ENCODE measurements around the gene TUBGCP6. TPM values are rescaled to one million over a fixed set of nuclear protein-coding genes. Genes with fewer than 3 reads are reported as not detected.
"Not testable (repeated sequence)": the region's sequence is repeated elsewhere in the genome, so short reads cannot be mapped to it uniquely, and the experiment has no call there.

Gene TUBGCP6
- total RNA-seq, 1 experiment from 2014 or later, result 40.2 TPM

DNA sequence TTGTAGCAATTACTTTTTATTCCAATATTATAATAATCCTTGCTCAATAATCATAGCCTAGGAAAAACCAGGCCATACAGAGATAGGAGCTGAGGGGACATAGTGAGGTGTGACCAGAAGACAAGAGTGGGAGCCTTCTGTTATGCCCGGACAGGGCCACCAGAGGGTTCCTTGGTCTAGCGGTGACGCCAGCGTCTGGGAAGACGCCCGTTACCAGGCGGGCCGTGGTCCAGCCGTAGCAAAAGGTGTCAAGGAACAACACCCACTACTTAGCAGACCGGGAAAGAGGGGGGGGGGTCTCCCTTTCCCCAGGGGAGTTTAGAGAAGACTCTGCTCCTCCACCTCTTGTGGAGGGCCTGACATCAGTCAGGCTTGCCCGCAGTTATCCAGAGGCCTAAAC lies 28.5 kb upstream of the TUBGCP6 start:
- not testable (repeated sequence) for H3K27me3 ChIP-seq; DNase-seq; H3K9me3 ChIP-seq (replicated peaks); H3K27ac ChIP-seq; H3K4me3 ChIP-seq
- peaks cover 17% of the 10 kb centered on the region for H3K4me1 ChIP-seq
- H3K36me3 ChIP-seq, result peaks cover 36% of the 10 kb centered on the region

DNA sequence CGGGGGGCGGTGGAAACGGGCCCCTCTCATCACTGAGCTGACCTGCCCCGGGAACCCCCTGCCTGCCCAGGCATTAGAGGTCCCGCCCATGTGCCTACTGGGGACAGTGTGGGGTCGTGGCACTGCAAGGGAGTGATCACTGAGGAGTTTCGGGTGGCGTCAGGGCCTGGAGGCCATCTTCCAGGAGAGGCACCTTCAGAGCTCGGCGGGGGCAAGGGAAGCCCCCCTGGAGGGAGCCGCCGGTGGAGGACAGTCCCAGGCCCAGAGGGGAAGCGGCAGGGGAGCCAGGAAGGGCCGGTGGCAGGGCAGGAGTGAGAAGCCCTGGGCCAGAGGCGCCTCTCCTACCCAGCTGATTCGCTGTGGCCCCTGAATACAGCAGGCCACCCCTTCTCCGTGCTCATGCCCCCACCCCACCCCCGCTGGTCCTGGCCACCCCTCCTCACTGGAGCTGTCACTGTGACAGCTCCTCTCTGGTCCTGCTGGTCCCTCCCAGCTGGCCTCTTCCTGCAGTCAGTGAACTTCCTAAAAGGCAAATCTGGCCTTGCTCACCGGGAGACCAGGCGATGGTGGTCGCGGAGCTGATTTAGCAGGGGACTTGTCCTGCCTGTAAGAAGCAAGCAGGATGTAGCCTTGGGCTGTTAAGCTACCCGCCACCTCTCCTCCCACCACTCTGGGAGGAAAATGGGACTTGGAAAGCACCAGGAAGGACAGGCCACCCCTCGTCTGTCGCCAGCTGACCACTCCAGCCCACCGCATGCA lies 27.4 kb upstream of the TUBGCP6 start:
- Histone ChIP-seq H3K27me3 (no peaks in the 10 kb centered on the region), H3K9me3 (replicated peaks) (no peaks in the 10 kb centered on the region), H3K4me3 (no peak overlapping the region), H3K4me1 (peaks cover 17% of the 10 kb centered on the region), H3K27ac (no peak overlapping the region), H3K36me3 (peaks cover 25% of the 10 kb centered on the region)
- peak; percentile 61 to 67 for DNase-seq

DNA sequence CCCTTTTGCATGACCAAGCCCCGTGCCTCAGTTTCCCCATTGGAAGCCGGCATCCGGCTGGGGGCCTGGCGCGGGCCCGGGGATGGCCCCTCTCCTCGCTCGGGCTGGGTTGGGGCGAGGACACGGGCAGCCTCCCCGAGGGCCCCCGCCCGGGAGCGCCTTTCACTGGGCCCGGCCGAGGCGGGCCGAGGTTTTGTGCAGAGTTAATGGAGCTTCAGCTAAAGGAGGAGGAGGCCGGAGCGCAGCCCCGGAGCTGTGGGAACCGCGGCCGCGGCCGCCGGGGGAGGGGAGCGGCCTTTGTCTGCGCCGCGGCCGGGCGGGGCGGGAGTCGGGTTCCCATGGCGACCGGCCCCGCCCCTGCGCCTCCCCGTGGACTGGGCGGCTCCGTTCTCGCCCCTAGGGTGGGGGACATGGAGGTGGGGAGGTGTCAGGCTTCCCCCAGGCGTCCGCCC lies 26.7 kb upstream of the TUBGCP6 start:
- peaks cover 18% of the 10 kb centered on the region for H3K36me3 ChIP-seq
- peak; percentile 90 to 91 for DNase-seq
- H3K4me1 ChIP-seq, result peaks cover 17% of the 10 kb centered on the region
- no peak overlapping the region for H3K27ac ChIP-seq
- H3K9me3 ChIP-seq (replicated peaks), result no peaks in the 10 kb centered on the region
- H3K27me3 ChIP-seq, result no peaks in the 10 kb centered on the region
- H3K4me3 ChIP-seq, result peak overlapping the region; percentile 22

DNA sequence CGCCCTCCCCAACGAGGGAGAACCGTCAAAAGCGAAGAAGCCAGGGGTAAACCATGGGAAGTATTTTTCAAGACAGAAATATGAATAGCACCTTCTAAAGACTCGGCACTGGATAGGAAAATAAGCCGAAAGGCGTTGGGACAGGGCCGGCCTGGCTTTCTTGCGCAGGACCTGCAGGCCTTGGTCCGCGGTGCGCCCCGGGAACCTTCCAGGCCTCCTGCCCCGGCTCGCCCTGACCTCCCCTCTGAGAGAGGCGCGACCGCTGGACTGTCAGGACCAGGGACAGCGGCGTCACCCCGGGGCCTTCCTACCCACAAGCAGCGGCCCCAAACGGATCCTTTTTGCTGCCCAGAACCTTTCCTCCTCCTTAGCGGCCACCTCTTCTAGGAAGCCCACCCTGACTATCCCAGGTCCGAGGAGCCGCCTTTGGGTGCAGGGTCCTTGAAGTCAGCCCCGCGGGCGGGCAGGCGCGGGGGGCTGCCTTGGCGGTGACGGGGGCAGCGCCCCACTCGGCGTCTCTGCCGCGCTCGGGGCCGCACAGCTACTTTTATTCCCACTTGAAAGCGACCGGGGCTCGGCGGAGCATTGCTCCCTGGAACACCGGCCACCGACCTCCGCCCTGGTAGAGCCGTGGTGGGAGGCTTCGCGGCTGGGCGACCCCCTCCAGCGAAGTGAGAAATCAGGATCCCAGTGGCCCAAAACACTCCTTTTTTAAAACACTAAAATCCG lies 26.0 kb upstream of the TUBGCP6 start:
- H3K27me3 ChIP-seq, result no peaks in the 10 kb centered on the region
- H3K36me3 ChIP-seq, result peaks cover 13% of the 10 kb centered on the region
- H3K4me3 ChIP-seq, result peak overlapping the region; percentile 52
- peaks cover 17% of the 10 kb centered on the region for H3K4me1 ChIP-seq
- DNase-seq, result peak; percentile 88 to 89
- H3K9me3 ChIP-seq (replicated peaks), result no peaks in the 10 kb centered on the region
- H3K27ac ChIP-seq, result no peak overlapping the region

DNA sequence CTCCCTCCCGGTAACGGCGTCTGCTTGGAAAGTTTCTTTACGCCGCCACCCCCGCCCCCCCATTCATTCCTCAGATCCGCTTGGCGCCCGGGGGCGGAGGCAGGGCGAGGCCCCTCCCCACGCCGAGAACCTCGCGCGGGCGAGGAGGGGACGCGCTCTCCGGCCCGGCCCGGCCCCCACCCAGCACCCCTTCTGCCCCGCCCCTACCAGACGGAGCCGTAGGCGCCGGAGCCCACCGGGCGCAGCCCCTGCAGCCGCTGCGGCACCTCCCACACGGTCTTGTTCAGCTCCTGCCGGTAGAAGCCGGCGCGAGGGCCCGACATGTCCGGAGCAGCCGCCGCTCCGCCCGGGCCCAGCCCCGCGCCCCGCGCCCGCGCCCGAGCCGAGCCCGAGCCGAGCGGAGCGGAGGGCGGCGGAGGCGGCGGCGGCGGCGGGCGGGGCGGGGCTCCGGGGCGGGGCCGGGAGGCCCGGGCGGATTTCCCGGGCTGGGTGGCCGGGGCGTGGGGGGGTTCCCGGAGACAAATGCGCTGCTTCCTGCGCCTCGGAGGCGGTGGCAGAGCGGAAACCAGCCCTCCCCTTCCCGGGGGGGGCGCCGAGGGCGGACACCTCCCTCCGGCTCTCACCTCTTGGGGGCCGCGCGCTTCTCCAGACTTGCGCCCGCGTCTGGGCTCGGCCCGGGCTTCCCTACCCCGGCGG lies 25.3 kb upstream of the TUBGCP6 start, which contains the start of gene MAPK11:
TSS of gene MAPK11 (minus strand) at position 411 of the 696 bp plus-strand sequence. CDS start at position 323, 88 bp downstream.
- peak; percentile 66 to 71 for DNase-seq
- H3K36me3 ChIP-seq, result peaks cover 6% of the 10 kb centered on the region
- H3K27me3 ChIP-seq, result no peaks in the 10 kb centered on the region
- no peak within 1 kb of the TSS for H3K27ac ChIP-seq
- peaks cover 17% of the 10 kb centered on the region for H3K4me1 ChIP-seq
- no peaks in the 10 kb centered on the region for H3K9me3 ChIP-seq (replicated peaks)
- H3K4me3 ChIP-seq, result peak within 1 kb of the TSS; percentile 52

DNA sequence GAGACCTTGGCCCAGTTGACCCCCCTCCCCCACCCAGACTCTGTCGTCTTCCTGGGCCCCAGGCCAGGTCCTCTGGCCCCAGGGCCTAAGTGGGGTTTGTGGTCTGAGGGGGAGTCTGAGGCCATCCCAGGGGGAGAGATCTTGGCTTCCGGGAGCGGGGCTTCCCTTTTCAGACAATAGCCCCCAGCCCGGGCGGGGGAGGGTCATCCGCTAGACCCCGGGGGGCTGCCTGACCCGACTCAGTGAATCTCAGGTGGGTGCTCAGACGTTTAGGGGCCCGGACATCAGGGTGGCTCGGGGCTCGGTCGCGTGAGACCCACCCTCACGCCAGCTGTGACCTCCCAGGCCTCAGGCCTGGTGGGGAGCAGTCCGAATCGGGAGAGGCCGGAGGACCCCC lies 24.7 kb upstream of the TUBGCP6 start:
- Histone ChIP-seq H3K9me3 (replicated peaks) (no peaks in the 10 kb centered on the region), H3K4me1 (peaks cover 17% of the 10 kb centered on the region), H3K27ac (no peak overlapping the region), H3K36me3 (0 out of 2 replicates have a peak, but pooled peaks cover 3% of the 10 kb centered on the region), H3K27me3 (no peaks in the 10 kb centered on the region), H3K4me3 (peak overlapping the region; percentile 52)
- peak; percentile 45 to 60 for DNase-seq

DNA sequence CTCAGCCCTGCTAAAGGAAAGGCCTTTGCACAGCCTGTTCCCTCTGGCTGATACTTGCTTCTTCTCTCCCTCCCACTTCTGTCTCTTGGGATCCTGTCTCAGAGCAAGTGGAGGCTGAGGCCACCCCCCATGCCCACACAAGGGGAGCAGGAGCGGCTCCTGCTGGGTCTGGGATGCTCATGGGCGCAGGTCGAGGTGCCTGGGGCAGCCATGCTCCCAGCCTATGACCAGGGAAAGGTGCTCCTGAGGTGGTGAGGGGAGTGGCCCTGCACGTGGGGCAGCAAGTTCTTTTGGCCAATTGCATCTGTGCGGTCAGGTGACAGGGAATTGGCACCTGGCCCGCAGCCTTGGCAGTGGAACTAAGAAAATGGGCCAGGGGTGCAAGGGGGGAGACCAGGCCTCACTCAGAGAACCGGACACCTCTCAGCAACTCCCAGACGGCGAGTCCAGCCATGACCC lies 23.9 kb upstream of the TUBGCP6 start:
- Histone ChIP-seq H3K4me1 (peaks cover 17% of the 10 kb centered on the region), H3K27ac (no peak overlapping the region), H3K27me3 (no peaks in the 10 kb centered on the region), H3K36me3 (no peaks in the 10 kb centered on the region), H3K9me3 (replicated peaks) (no peaks in the 10 kb centered on the region), H3K4me3 (no peak overlapping the region)
- DNase-seq, result no peak

DNA sequence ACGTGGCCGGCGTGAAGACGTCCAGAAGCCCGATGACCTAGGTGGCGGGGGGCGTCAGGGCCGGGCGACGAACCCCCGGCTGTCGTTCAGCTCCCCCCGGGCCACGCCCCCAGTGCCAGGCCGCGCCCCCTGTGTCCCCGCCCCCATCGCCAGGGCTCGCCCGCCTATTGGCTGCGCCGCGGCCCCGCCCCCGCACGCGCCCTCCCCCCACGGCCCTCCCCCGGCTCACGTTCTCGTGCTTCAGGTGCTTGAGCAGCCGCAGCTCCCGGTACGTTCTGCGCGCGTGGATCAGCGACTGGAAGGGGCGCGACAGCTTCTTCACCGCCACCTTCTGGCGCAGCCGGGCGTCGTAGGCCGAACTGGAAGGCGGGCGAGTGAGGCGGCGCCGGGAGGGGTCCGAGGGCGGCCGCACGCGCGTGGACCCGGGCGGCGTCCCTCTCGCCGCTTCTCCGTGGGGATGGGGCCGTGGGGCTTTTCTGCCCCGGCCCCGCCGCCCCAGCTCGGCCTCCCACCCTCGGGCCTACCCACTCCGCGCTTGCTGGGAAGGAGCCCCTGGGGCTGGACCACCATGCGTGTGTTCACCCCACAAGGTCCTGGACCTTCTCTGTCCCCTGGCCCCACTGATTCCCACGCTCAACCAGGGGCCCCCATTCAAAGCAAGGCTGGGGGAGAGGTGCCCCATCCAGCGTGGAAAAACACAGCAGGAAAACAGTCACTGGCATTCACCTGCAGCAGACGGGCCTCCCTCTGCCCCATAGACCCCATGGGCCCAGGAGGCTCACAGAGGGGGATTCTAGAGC lies 23.0 kb upstream of the TUBGCP6 start:
- Histone ChIP-seq H3K4me3 (no peak overlapping the region), H3K4me1 (peaks cover 25% of the 10 kb centered on the region), H3K9me3 (replicated peaks) (no peaks in the 10 kb centered on the region), H3K27me3 (no peaks in the 10 kb centered on the region), H3K27ac (no peak overlapping the region), H3K36me3 (no peaks in the 10 kb centered on the region)
- no peak for DNase-seq

DNA sequence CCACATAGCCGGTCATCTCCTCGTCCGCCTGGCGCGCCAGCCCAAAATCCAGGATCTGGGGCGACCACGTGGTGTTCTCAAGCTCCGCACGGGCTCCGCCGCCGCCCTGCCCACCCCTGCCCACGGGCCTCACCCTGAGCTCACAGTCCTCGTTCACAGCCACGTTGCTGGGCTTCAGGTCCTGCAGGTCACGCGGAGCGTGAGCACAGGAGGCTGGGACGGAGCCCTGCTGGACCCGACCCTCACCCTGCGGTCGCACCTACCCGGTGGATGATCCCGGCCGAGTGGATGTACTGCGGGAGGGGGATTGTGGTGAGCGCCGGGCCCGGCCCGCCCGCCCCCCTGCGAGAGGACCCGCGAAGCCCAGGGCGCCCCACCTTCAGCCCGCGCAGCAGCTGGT lies 22.2 kb upstream of the TUBGCP6 start:
- H3K4me1 ChIP-seq, result peaks cover 30% of the 10 kb centered on the region
- DNase-seq, result no peak
- no peak overlapping the region for H3K4me3 ChIP-seq
- no peak overlapping the region for H3K27ac ChIP-seq
- H3K36me3 ChIP-seq, result no peaks in the 10 kb centered on the region
- H3K27me3 ChIP-seq, result no peaks in the 10 kb centered on the region
- H3K9me3 ChIP-seq (replicated peaks), result no peaks in the 10 kb centered on the region

DNA sequence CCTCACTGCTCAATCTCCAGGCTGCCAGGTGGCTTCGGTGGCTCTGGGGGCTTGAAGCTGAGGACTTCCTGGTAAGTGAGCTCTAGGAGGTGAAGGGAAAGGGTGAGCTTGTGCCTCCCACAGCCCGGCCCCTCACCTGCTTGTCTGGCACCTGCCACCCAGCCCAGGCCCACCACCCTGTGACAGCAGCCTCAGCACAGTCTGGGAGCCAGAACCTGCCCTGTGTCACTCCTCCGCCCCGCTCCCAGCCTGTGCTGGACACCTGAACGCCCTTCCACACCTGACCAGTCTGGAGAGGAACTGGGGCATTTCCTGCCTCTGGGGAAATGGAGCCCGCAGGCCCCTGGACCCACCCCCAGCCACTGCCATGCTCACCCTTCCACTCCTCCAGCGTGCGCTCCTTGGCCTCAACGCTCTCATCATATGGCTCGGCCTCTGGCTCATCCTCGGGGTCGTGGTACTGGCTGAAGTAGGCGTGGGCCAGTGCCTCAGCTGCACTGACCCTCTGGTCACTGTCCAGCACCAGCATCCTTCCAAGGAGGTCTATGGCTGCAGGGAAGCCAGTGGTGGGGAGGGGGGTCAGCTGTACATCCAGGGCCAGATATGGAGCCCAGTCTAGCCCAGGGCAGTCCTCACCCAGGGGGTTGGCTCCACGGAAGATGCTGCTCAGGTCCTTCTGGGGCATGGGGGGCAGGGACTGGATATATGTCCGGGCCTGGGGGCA lies 20.3 kb upstream of the TUBGCP6 start:
- H3K9me3 ChIP-seq (replicated peaks), result no peaks in the 10 kb centered on the region
- H3K27ac ChIP-seq, result no peak overlapping the region
- H3K4me3 ChIP-seq, result no peak overlapping the region
- no peaks in the 10 kb centered on the region for H3K36me3 ChIP-seq
- peaks cover 23% of the 10 kb centered on the region for H3K4me1 ChIP-seq
- no peaks in the 10 kb centered on the region for H3K27me3 ChIP-seq
- no peak for DNase-seq

DNA sequence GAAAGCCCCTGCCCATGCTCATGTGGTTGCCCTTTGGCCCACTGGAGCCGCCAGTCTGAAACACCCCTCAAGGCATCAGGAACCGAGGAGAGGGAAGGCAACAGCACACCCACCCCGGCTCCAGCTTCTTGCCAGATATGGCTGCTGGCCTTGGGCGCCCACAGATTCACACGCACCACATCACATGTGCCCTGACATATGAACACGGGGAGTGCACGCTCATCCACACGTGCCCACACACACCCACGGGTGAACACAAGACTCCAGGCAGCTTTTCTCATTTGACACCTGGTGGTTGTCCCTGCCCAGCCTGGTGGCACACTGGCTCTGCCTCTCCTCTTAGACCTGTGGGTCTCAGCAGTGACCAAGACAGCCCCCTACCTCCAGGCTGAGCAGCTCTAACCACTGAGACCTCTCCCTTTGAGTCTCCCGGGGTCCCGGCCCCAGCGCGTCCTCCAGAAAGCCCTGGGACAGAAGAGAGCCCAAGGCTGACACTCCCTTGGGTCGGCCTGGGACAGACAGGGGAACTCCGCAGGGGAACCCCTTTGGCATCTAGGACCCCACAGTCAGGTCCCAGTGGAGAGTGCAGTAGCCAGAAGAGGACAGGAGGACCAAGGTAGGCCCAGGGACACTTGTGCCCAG lies 19.4 kb upstream of the TUBGCP6 start:
- H3K27me3 ChIP-seq, result no peaks in the 10 kb centered on the region
- H3K4me1 ChIP-seq, result peaks cover 18% of the 10 kb centered on the region

DNA sequence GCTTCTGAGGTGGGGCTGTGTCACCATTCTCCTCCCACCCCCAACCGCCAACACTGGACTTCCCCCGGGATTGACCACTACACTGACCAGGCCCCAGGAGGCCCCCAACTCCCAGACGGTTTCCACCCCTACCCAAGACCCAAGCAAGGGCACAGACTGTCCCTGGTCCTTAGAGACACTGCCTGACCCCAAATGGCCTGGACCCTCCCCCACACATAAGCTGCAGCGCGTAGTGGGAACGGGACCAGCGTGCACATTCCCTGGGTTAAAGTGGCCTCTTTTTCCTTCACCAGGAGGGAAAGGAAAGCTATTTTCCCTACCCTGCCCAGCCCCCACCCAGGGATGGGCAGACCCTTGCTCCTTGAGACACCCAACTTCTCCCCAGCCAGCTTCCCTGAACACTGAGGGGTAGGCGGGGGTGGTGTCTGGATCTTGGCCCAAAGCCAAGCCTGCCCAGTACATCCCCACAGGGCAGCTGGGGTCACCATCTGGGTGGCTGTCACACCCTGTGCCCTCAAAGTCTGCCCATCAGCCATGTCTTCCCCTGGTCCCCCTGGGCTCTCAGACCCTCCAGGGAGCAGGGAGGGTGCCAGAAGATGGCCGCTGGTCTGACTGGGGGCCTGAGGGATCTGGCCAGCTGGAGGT lies 18.3 kb upstream of the TUBGCP6 start:
- Histone ChIP-seq H3K27me3 (no peaks in the 10 kb centered on the region), H3K4me1 (peaks cover 17% of the 10 kb centered on the region), H3K27ac (no peak overlapping the region), H3K36me3 (no peaks in the 10 kb centered on the region), H3K4me3 (no peak overlapping the region), H3K9me3 (replicated peaks) (no peaks in the 10 kb centered on the region)
- DNase-seq, result no peak

More for the DNA sequence above, 19.4 kb upstream of the TUBGCP6 start:
- H3K9me3 ChIP-seq (replicated peaks), result no peaks in the 10 kb centered on the region
- H3K36me3 ChIP-seq, result no peaks in the 10 kb centered on the region
- no peak overlapping the region for H3K4me3 ChIP-seq
- H3K27ac ChIP-seq, result no peak overlapping the region
- DNase-seq, result no peak

DNA sequence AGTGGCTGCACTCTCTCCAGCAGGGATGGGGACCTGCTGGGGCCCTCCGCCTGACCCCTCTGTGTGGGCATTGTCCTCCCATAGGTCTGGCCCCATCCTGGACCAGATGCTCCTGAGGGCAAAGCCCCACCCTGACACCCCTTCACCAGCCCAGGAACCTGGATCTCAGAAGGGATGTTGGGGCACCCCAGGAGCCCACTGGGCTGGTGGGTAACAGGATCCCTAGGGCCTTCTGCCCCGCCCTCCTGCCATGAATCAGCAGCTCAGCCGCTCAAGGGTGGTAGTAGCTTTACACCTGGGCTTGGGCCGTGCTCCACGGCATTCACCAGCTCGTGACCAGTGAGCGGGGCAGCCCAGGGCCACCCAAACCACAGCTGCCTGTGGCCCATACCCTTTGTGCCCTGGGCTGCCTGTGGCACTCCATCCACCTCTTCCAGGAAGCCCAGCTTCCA lies 17.7 kb upstream of the TUBGCP6 start:
- peak; percentile 46 to 66 for DNase-seq
- Histone ChIP-seq H3K27me3 (no peaks in the 10 kb centered on the region), H3K27ac (no peak overlapping the region), H3K4me1 (peaks cover 17% of the 10 kb centered on the region), H3K36me3 (no peaks in the 10 kb centered on the region), H3K9me3 (replicated peaks) (no peaks in the 10 kb centered on the region), H3K4me3 (peak overlapping the region; percentile 87)

Measured in SJCRH30 (cell line).